CD4-positive, alpha-beta T cell treated with Interleukin-15 for 4 hours (primary cell): ENCODE data around the gene ELP2.
"Not testable (repeated sequence)": the region's sequence is repeated elsewhere in the genome, so short reads cannot be mapped to it uniquely, and the experiment has no call there.

Source experiments
- DNase-seq: peaks from one replicate; pipeline ENCODE4 v3.0.0-alpha.2; 2020; ENCODE audit warnings: low spot score

The ELP2 gene

GRCh38 chr18:36129300-36130038 lies at the start of gene ELP2, which contains the start of gene SLC39A6:
ELP2 (plus strand) TSS chr18:36129899; CDS start chr18:36129934, 35 bp downstream.
SLC39A6 (minus strand) TSS chr18:36129340; CDS start chr18:36127007, 2,333 bp downstream.
- DNase-seq = peak; percentile 94

- not testable (repeated sequence) for DNase-seq
Observed at GRCh38 chr18:36081118-36081517, 48.6 kb upstream of the ELP2 start.

- no peak for DNase-seq
Observed at GRCh38 chr18:36083729-36084128, 46.0 kb upstream of the ELP2 start.

- no peak for DNase-seq
Observed at GRCh38 chr18:36085195-36085594, 44.5 kb upstream of the ELP2 start.

GRCh38 chr18:36086186-36086585 lies 43.5 kb upstream of the ELP2 start:
- DNase-seq = no peak

GRCh38 chr18:36088256-36088655 lies 41.4 kb upstream of the ELP2 start:
- no peak for DNase-seq

- DNase-seq = no peak
Observed at GRCh38 chr18:36089001-36089400, 40.7 kb upstream of the ELP2 start.

GRCh38 chr18:36092116-36092515 lies 37.6 kb upstream of the ELP2 start:
- not testable (repeated sequence) for DNase-seq

- DNase-seq = no peak
Observed at GRCh38 chr18:36094431-36094830, 35.3 kb upstream of the ELP2 start.

GRCh38 chr18:36095936-36096519 lies 33.7 kb upstream of the ELP2 start:
- DNase-seq = peak; percentile 48

- DNase-seq = no peak
Observed at GRCh38 chr18:36096955-36097354, 32.7 kb upstream of the ELP2 start.

GRCh38 chr18:36099311-36099710 lies 30.4 kb upstream of the ELP2 start:
- no peak for DNase-seq

- DNase-seq = no peak
Observed at GRCh38 chr18:36101943-36102342, 27.8 kb upstream of the ELP2 start.

GRCh38 chr18:36104749-36105148 lies 24.9 kb upstream of the ELP2 start:
- no peak for DNase-seq

GRCh38 chr18:36107477-36107876 lies 22.2 kb upstream of the ELP2 start:
- DNase-seq = no peak

GRCh38 chr18:36108196-36108595 lies 21.5 kb upstream of the ELP2 start:
- no peak for DNase-seq

- DNase-seq = no peak
Observed at GRCh38 chr18:36108601-36109000, 21.1 kb upstream of the ELP2 start.

- DNase-seq = no peak
Observed at GRCh38 chr18:36109737-36110136, 20.0 kb upstream of the ELP2 start.

GRCh38 chr18:36112302-36112701 lies 17.4 kb upstream of the ELP2 start:
- DNase-seq = no peak

GRCh38 chr18:36114251-36114650 lies 15.4 kb upstream of the ELP2 start:
- DNase-seq = no peak

GRCh38 chr18:36114738-36115137 lies 15.0 kb upstream of the ELP2 start:
- no peak for DNase-seq

GRCh38 chr18:36116771-36117170 lies 12.9 kb upstream of the ELP2 start:
- not testable (repeated sequence) for DNase-seq

GRCh38 chr18:36120297-36120696 lies 9.4 kb upstream of the ELP2 start:
- DNase-seq = no peak

GRCh38 chr18:36124841-36125240 lies 4.9 kb upstream of the ELP2 start:
- DNase-seq = no peak
